ENCODE data around the gene ADARB1.
A peak's percentile ranks its signal among the peaks of the same experiment; 100 is the strongest.

ADARB1 gene

DNA sequence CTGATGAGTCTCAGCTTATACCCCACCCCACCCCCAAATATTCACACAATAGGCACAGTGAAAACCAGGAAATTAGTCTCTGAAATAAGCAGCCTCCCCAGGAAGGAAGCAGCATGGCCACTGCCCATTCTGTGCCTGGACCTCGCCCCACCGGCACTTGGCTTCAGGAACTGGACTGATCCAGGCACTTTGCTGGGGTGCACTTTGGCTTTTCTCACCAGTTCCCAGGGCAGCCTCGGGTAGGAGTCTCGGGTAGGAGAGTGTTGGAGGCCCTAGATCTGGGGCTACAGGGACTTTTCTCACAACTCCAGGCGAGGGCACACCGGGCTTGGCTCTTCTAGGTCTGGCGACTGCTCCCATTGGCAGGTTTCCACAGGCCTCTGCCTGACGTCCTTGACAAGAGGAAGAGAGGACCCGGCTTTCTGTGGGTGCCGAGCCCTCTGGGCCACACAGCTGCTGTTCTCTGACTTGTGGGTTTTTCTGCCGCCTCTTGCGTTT lies 18.7 kb downstream of the ADARB1 start:
- no peak overlapping the region for H2BK12ac ChIP-seq (ENCODE audit: low read length in 2 of 2)
- H3K36me3 ChIP-seq (ENCODE audit: control insufficient read depth in 1 of 2, insufficient read depth in 2 of 2, low read depth in 1 of 2, low read length in 2 of 2): no peaks in the 10 kb centered on the region
- no peak overlapping the region for H2AK5ac ChIP-seq (ENCODE audit: low read length, severe bottlenecking)
- no peak overlapping the region for H2BK5ac ChIP-seq (ENCODE audit: low read depth, low read length, poor library complexity, severe bottlenecking)
- H4K91ac ChIP-seq (ENCODE audit: low read length): no peak overlapping the region
- H3K4ac ChIP-seq (ENCODE audit: low read depth in 1 of 2, low read length in 2 of 2): no peak overlapping the region
- no peak overlapping the region for H3K18ac ChIP-seq (ENCODE audit: low read depth in 1 of 2, low read length in 2 of 2)
- no peaks in the 10 kb centered on the region for H3K27me3 ChIP-seq (ENCODE audit: control insufficient read depth in 1 of 2, insufficient read depth in 1 of 2, low read length in 2 of 2)
- no peak overlapping the region for H3K27ac ChIP-seq (ENCODE audit: low read length, poor library complexity, severe bottlenecking)
- H3K9ac ChIP-seq (ENCODE audit: low read length): no peak overlapping the region
- no peak overlapping the region for H2AFZ ChIP-seq (ENCODE audit: low read depth, low read length)
- no peak overlapping the region for H4K8ac ChIP-seq (ENCODE audit: low read length)
- H3K14ac ChIP-seq (ENCODE audit: low read length in 2 of 2): no peak overlapping the region
- no peak for DNase-seq
- H3K4me3 ChIP-seq (ENCODE audit: insufficient read depth in 1 of 2, low read depth in 1 of 2, low read length in 2 of 2): no peak overlapping the region
- H2BK120ac ChIP-seq (ENCODE audit: low read depth, low read length): no peak overlapping the region
- H3K4me1 ChIP-seq (ENCODE audit: control insufficient read depth, insufficient read depth, low read depth, low read length): peaks cover 3% of the 10 kb centered on the region
- no peak overlapping the region for H3K23ac ChIP-seq (ENCODE audit: low read length in 2 of 2)
- WGBS: 96% methylated on average over 12 of the region's 12 CpGs
- H3K4me2 ChIP-seq (ENCODE audit: low read length, poor library complexity, severe bottlenecking): no peak overlapping the region
- H2BK15ac ChIP-seq (ENCODE audit: low read depth, poor library complexity, severe bottlenecking): no peak overlapping the region
- H3K79me1 ChIP-seq (replicated peaks; ENCODE audit: low read length, poor library complexity, severe bottlenecking): peaks cover 35% of the 10 kb centered on the region
- H3K9me3 ChIP-seq (ENCODE audit: control insufficient read depth, low read length): no peaks in the 10 kb centered on the region

DNA sequence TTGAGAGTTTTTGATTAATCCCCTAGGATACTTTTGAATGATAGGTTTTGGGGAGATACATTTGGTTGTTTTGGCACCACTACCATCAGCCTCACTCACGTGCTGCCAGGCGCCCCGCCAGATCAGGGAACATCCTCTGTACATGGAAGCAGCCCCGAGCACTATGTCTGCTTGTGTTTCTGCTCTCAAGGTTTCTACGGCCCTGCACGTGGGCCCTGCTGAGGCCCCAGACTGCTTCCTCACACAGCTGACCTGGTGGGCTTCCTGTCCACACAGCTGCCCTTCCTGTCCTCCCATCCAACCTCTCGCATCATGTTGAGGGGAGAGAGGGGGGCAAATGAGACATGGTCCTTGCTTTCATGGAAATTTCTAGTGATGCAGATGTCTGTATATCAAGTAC lies 20.0 kb downstream of the ADARB1 start:
- Histone ChIP-seq H2AK5ac (ENCODE audit: low read length, severe bottlenecking) (no peak overlapping the region), H3K4me2 (ENCODE audit: low read length, poor library complexity, severe bottlenecking) (no peak overlapping the region), H2BK120ac (ENCODE audit: low read depth, low read length) (no peak overlapping the region), H3K4ac (ENCODE audit: low read depth in 1 of 2, low read length in 2 of 2) (no peak overlapping the region), H2BK5ac (ENCODE audit: low read depth, low read length, poor library complexity, severe bottlenecking) (no peak overlapping the region), H3K27ac (ENCODE audit: low read length, poor library complexity, severe bottlenecking) (no peak overlapping the region), H3K18ac (ENCODE audit: low read depth in 1 of 2, low read length in 2 of 2) (no peak overlapping the region), H3K23ac (ENCODE audit: low read length in 2 of 2) (no peak overlapping the region), H3K9me3 (ENCODE audit: control insufficient read depth, low read length) (no peaks in the 10 kb centered on the region), H3K14ac (ENCODE audit: low read length in 2 of 2) (peak overlapping the region in 1 of 2 experiments; percentile 67), H4K8ac (ENCODE audit: low read length) (no peak overlapping the region), H3K27me3 (ENCODE audit: control insufficient read depth in 1 of 2, insufficient read depth in 1 of 2, low read length in 2 of 2) (no peaks in the 10 kb centered on the region), H2BK12ac (ENCODE audit: low read length in 2 of 2) (no peak overlapping the region), H3K4me1 (ENCODE audit: control insufficient read depth, insufficient read depth, low read depth, low read length) (peaks cover 3% of the 10 kb centered on the region), H3K4me3 (ENCODE audit: insufficient read depth in 1 of 2, low read depth in 1 of 2, low read length in 2 of 2) (no peak overlapping the region), H2BK15ac (ENCODE audit: low read depth, poor library complexity, severe bottlenecking) (no peak overlapping the region), H3K79me1 (replicated peaks; ENCODE audit: low read length, poor library complexity, severe bottlenecking) (peaks cover 28% of the 10 kb centered on the region), H3K36me3 (ENCODE audit: control insufficient read depth in 1 of 2, insufficient read depth in 2 of 2, low read depth in 1 of 2, low read length in 2 of 2) (no peaks in the 10 kb centered on the region), H4K91ac (ENCODE audit: low read length) (no peak overlapping the region), H3K9ac (ENCODE audit: low read length) (no peak overlapping the region), H2AFZ (ENCODE audit: low read depth, low read length) (no peak overlapping the region)
- WGBS: 76% methylated on average over 7 of the region's 7 CpGs
- no peak for DNase-seq

DNA sequence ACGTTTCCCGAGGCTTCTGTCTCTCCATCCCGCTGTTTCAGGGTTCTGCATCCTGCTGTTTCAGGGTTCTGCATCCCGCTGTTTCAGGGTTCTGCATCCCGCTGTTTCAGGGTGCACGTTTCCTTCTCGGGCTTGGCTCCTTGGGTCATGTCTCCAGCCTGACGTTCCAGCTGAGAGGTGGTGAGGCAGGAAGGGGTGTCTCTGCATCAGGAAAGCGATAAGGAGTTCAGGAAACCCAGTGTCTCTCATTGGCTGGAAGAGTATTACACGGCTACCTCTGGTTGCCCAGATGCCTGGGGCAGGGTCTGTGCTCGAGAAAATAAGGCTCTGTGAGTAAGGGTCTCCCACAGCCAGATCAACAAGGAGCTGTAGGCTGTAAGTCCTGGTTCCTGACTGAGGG lies 21.1 kb downstream of the ADARB1 start:
- no peaks in the 10 kb centered on the region for H3K36me3 ChIP-seq (ENCODE audit: control insufficient read depth in 1 of 2, insufficient read depth in 2 of 2, low read depth in 1 of 2, low read length in 2 of 2)
- no peak overlapping the region for H3K4me3 ChIP-seq (ENCODE audit: insufficient read depth in 1 of 2, low read depth in 1 of 2, low read length in 2 of 2)
- WGBS: 95% methylated on average over 11 of the region's 11 CpGs
- H2BK5ac ChIP-seq (ENCODE audit: low read depth, low read length, poor library complexity, severe bottlenecking): no peak overlapping the region
- H3K4ac ChIP-seq (ENCODE audit: low read depth in 1 of 2, low read length in 2 of 2): no peak overlapping the region
- no peak for DNase-seq
- no peak overlapping the region for H3K18ac ChIP-seq (ENCODE audit: low read depth in 1 of 2, low read length in 2 of 2)
- no peak overlapping the region for H2BK12ac ChIP-seq (ENCODE audit: low read length in 2 of 2)
- H3K27me3 ChIP-seq (ENCODE audit: control insufficient read depth in 1 of 2, insufficient read depth in 1 of 2, low read length in 2 of 2): no peaks in the 10 kb centered on the region
- no peak overlapping the region for H2BK120ac ChIP-seq (ENCODE audit: low read depth, low read length)
- H3K4me2 ChIP-seq (ENCODE audit: low read length, poor library complexity, severe bottlenecking): no peak overlapping the region
- no peak overlapping the region for H3K14ac ChIP-seq (ENCODE audit: low read length in 2 of 2)
- H2AFZ ChIP-seq (ENCODE audit: low read depth, low read length): no peak overlapping the region
- H4K8ac ChIP-seq (ENCODE audit: low read length): no peak overlapping the region
- H4K91ac ChIP-seq (ENCODE audit: low read length): no peak overlapping the region
- peaks cover 3% of the 10 kb centered on the region for H3K4me1 ChIP-seq (ENCODE audit: control insufficient read depth, insufficient read depth, low read depth, low read length)
- no peak overlapping the region for H3K23ac ChIP-seq (ENCODE audit: low read length in 2 of 2)
- H3K27ac ChIP-seq (ENCODE audit: low read length, poor library complexity, severe bottlenecking): no peak overlapping the region
- no peak overlapping the region for H3K9ac ChIP-seq (ENCODE audit: low read length)
- H3K79me1 ChIP-seq (replicated peaks; ENCODE audit: low read length, poor library complexity, severe bottlenecking): peaks cover 28% of the 10 kb centered on the region
- no peaks in the 10 kb centered on the region for H3K9me3 ChIP-seq (ENCODE audit: control insufficient read depth, low read length)
- H2BK15ac ChIP-seq (ENCODE audit: low read depth, poor library complexity, severe bottlenecking): no peak overlapping the region
- no peak overlapping the region for H2AK5ac ChIP-seq (ENCODE audit: low read length, severe bottlenecking)

DNA sequence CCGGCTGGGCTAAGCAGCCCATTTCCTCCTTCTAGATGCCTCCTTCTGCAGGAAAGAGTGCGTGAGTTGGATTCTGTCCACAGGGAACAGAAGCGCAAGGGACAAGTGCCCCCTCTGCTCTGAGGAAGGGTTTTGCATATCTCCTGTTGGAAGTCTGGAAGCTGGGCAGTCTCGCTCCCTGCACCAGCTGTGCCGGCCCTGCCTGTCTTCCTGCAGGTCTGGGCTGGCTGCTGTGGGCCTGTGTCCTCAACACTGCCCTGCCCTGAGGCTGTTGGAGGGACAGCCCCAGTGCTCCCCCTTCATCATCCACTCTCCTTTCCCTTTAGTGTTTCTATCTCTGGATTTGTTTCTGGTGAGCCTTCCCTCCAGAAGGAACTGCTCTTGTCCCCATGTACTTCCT lies 21.8 kb downstream of the ADARB1 start:
- Histone ChIP-seq H4K8ac (ENCODE audit: low read length) (no peak overlapping the region), H3K27ac (ENCODE audit: low read length, poor library complexity, severe bottlenecking) (no peak overlapping the region), H2BK15ac (ENCODE audit: low read depth, poor library complexity, severe bottlenecking) (no peak overlapping the region), H3K4me3 (ENCODE audit: insufficient read depth in 1 of 2, low read depth in 1 of 2, low read length in 2 of 2) (no peak overlapping the region), H2BK12ac (ENCODE audit: low read length in 2 of 2) (no peak overlapping the region), H3K18ac (ENCODE audit: low read depth in 1 of 2, low read length in 2 of 2) (no peak overlapping the region), H3K4me1 (ENCODE audit: control insufficient read depth, insufficient read depth, low read depth, low read length) (peaks cover 5% of the 10 kb centered on the region), H2BK5ac (ENCODE audit: low read depth, low read length, poor library complexity, severe bottlenecking) (no peak overlapping the region), H2BK120ac (ENCODE audit: low read depth, low read length) (no peak overlapping the region), H3K4me2 (ENCODE audit: low read length, poor library complexity, severe bottlenecking) (no peak overlapping the region), H3K36me3 (ENCODE audit: control insufficient read depth in 1 of 2, insufficient read depth in 2 of 2, low read depth in 1 of 2, low read length in 2 of 2) (peaks cover 0 to 6% of the 10 kb centered on the region in 2 experiments), H3K9me3 (ENCODE audit: control insufficient read depth, low read length) (no peaks in the 10 kb centered on the region), H2AFZ (ENCODE audit: low read depth, low read length) (no peak overlapping the region), H3K23ac (ENCODE audit: low read length in 2 of 2) (no peak overlapping the region), H3K9ac (ENCODE audit: low read length) (no peak overlapping the region), H3K14ac (ENCODE audit: low read length in 2 of 2) (no peak overlapping the region), H2AK5ac (ENCODE audit: low read length, severe bottlenecking) (no peak overlapping the region), H3K79me1 (replicated peaks; ENCODE audit: low read length, poor library complexity, severe bottlenecking) (peaks cover 33% of the 10 kb centered on the region), H4K91ac (ENCODE audit: low read length) (peak overlapping the region; percentile 18), H3K4ac (ENCODE audit: low read depth in 1 of 2, low read length in 2 of 2) (no peak overlapping the region), H3K27me3 (ENCODE audit: control insufficient read depth in 1 of 2, insufficient read depth in 1 of 2, low read length in 2 of 2) (no peaks in the 10 kb centered on the region)
- 79% methylated on average over 5 of the region's 5 CpGs for WGBS
- DNase-seq: no peak
